ENCODE data around the gene ATXN1.
A peak's percentile ranks its signal among the peaks of the same experiment; 100 is the strongest.

ATXN1 gene

GRCh38 chr6:16437095-16437494 is 324.2 kb downstream of the ATXN1 start:
- DNase-seq (ENCODE audit: low spot score), result no peak

GRCh38 chr6:16436550-16436949 is 324.7 kb downstream of the ATXN1 start:
- peak; percentile 60 for DNase-seq (ENCODE audit: low spot score)

GRCh38 chr6:16434885-16435284 is 326.4 kb downstream of the ATXN1 start:
- no peak for DNase-seq (ENCODE audit: low spot score)

- DNase-seq (ENCODE audit: low spot score), result no peak
Observed at GRCh38 chr6:16433338-16433890, 327.8 kb downstream of the ATXN1 start.

GRCh38 chr6:16432075-16433032 is 328.9 kb downstream of the ATXN1 start:
- no peak for DNase-seq (ENCODE audit: low spot score)

- DNase-seq (ENCODE audit: low spot score), result no peak
Observed at GRCh38 chr6:16431106-16431505, 330.2 kb downstream of the ATXN1 start.

- DNase-seq (ENCODE audit: low spot score), result no peak
Observed at GRCh38 chr6:16430391-16431089, 330.7 kb downstream of the ATXN1 start.

- no peak for DNase-seq (ENCODE audit: low spot score)
Observed at GRCh38 chr6:16429669-16430068, 331.6 kb downstream of the ATXN1 start.

GRCh38 chr6:16427124-16427523 is 334.1 kb downstream of the ATXN1 start:
- DNase-seq (ENCODE audit: low spot score), result no peak

GRCh38 chr6:16425881-16426615 is 335.2 kb downstream of the ATXN1 start:
- no peak for DNase-seq (ENCODE audit: low spot score)

- DNase-seq (ENCODE audit: low spot score), result no peak
Observed at GRCh38 chr6:16421462-16421960, 339.7 kb downstream of the ATXN1 start.

GRCh38 chr6:16420715-16421461 is 340.4 kb downstream of the ATXN1 start:
- DNase-seq (ENCODE audit: low spot score), result peak; percentile 60

GRCh38 chr6:16420337-16420714 is 340.9 kb downstream of the ATXN1 start:
- DNase-seq (ENCODE audit: low spot score), result no peak

- no peak for DNase-seq (ENCODE audit: low spot score)
Observed at GRCh38 chr6:16419636-16420336, 341.5 kb downstream of the ATXN1 start.

GRCh38 chr6:16418151-16418550 is 343.1 kb downstream of the ATXN1 start:
- no peak for DNase-seq (ENCODE audit: low spot score)

GRCh38 chr6:16415677-16416076 is 345.6 kb downstream of the ATXN1 start:
- DNase-seq (ENCODE audit: low spot score), result no peak

- peak; percentile 38 for DNase-seq (ENCODE audit: low spot score)
Observed at GRCh38 chr6:16414205-16414604, 347.1 kb downstream of the ATXN1 start.

GRCh38 chr6:16413399-16413798 is 347.9 kb downstream of the ATXN1 start:
- DNase-seq (ENCODE audit: low spot score), result peak; percentile 50

- no peak for DNase-seq (ENCODE audit: low spot score)
Observed at GRCh38 chr6:16412982-16413381, 348.3 kb downstream of the ATXN1 start.

GRCh38 chr6:16412171-16412570 is 349.1 kb downstream of the ATXN1 start:
- no peak for DNase-seq (ENCODE audit: low spot score)
